CD4-positive, alpha-beta T cell (primary cell): ENCODE data around the gene COL5A1. TPM values are rescaled to one million over a fixed set of nuclear protein-coding genes. Genes with fewer than 3 reads are reported as not detected.

ENCODE experiments used
- ATAC-seq: fragments of 200-7000 bp; cut with Tn5 transposase; one replicate; pipeline ENCODE4 v1.10.0; 2022; ENCODE audit warnings: mild to moderate bottlenecking; ENCODE audit not compliant: poor library complexity
- CTCF ChIA-PET: fragments of 350-600 bp; sonication (Branson Sonifier 250); formaldehyde crosslinking; loops from one replicate; lab custom pipeline; 2021; ENCODE audit warnings: antibody characterized with exemption, inconsistent platforms; lab: Charles Lee
- POLR2A ChIA-PET: fragments of 350-600 bp; sonication (Branson Sonifier 250); formaldehyde crosslinking; loops from one replicate; lab custom pipeline; 2021; ENCODE audit warnings: antibody characterized with exemption, inconsistent platforms; lab: Charles Lee
- DNase-seq, 14 experiments: peaks; one replicate each; pipeline ENCODE4 v3.0.0-alpha.2; 2013 to 2020; ENCODE audit warnings: mixed read lengths in 2 of 14
- H3K27ac ChIP-seq, 2 donors: one replicate each; pipeline versions ENCODE4 v1.5.1 to v1.7.0; 2013; ENCODE audit warnings: low read length in 2 of 2, low read depth in 1 of 2, mild to moderate bottlenecking in 1 of 2
- H3K27me3 ChIP-seq, 2 experiments: 1 replicate in 1 of 2; 2 replicates in 1 of 2; pipeline versions ENCODE4 v1.6.1 to v1.7.0; 2013; ENCODE audit warnings: low read length in 2 of 2, control low read depth in 1 of 2, mild to moderate bottlenecking in 1 of 2, moderate library complexity in 1 of 2; ENCODE audit not compliant: insufficient read depth in 2 of 2, control insufficient read depth in 1 of 2
- H3K36me3 ChIP-seq: one replicate; pipeline ENCODE4 v1.6.1; 2013; ENCODE audit warnings: low read length, control low read depth; ENCODE audit not compliant: insufficient read depth
- H3K4me1 ChIP-seq: one replicate; pipeline ENCODE4 v1.6.1; 2013; ENCODE audit warnings: low read length, control low read depth; ENCODE audit not compliant: insufficient read depth
- H3K4me3 ChIP-seq: one replicate; pipeline ENCODE4 v1.5.1; 2013; ENCODE audit warnings: mild to moderate bottlenecking, low read length, moderate library complexity
- H3K9me3 ChIP-seq, 2 experiments: 1 replicate in 1 of 2; 2 replicates in 1 of 2; pipeline versions ENCODE4 v1.6.1 to v1.7.0; 2013; ENCODE audit warnings: low read length in 2 of 2, mild to moderate bottlenecking in 2 of 2, control low read depth in 1 of 2, moderate library complexity in 1 of 2; ENCODE audit not compliant: control insufficient read depth in 1 of 2, insufficient read depth in 1 of 2
- H3K27ac Mint-ChIP-seq: one replicate; pipeline ENCODE4 v1.8.0; 2020; ENCODE audit warnings: mixed read lengths
- H3K27me3 Mint-ChIP-seq: one replicate; pipeline ENCODE4 v1.8.0; 2021; ENCODE audit warnings: mixed read lengths
- H3K36me3 Mint-ChIP-seq: one replicate; pipeline ENCODE4 v1.8.0; 2021; ENCODE audit warnings: low read depth, mixed read lengths
- H3K4me1 Mint-ChIP-seq: one replicate; pipeline ENCODE4 v1.8.0; 2021; ENCODE audit warnings: low read depth, mixed read lengths
- H3K4me3 Mint-ChIP-seq: one replicate; pipeline ENCODE4 v1.8.0; 2020; ENCODE audit warnings: mild to moderate bottlenecking, mixed read lengths
- H3K9me3 Mint-ChIP-seq: one replicate; pipeline ENCODE4 v1.8.0; 2020; ENCODE audit warnings: mixed read lengths
- intact Hi-C, 2 experiments: fragments of 100-400 bp; cut with DNase I in 1 of 2; cut with micrococcal nuclease in 1 of 2; formaldehyde crosslinking; loops; one replicate each; pipeline versions ENCODE4 v1.15.1 to v1.9.0; 2023 to 2025; cut with DNase I, micrococcal nuclease
- total RNA-seq, 174 experiments: library from RNA in 2 of 174; stranded (reverse) in 2 of 174; gene quantifications; one replicate each; pipeline ENCODE4 v1.2.3 and lab custom pipeline; 2021 to 2026
- TF ChIP-seq, protein P1 (sequence below): fragments of 200-600 bp; IDR thresholded peaks from one replicate; pipeline ENCODE4 v1.8.0; 2022; ENCODE audit warnings: antibody characterized with exemption, mild to moderate bottlenecking

Gene COL5A1
- total RNA-seq, 2 experiments from 2014 or later: 0.41 to 0.50 TPM

- Mint-ChIP-seq H3K4me3 (no peak overlapping the region), H3K36me3 (no peaks in the 10 kb centered on the region), H3K9me3 (no peaks in the 10 kb centered on the region), H3K27me3 (no peaks in the 10 kb centered on the region), H3K4me1 (no peaks in the 10 kb centered on the region), H3K27ac (no peak overlapping the region)
- CTCF ChIA-PET: no interaction called here
- POLR2A ChIA-PET: no interaction called here
- H3K4me3 ChIP-seq: no peak overlapping the region
- TF ChIP-seq, protein P1, sequence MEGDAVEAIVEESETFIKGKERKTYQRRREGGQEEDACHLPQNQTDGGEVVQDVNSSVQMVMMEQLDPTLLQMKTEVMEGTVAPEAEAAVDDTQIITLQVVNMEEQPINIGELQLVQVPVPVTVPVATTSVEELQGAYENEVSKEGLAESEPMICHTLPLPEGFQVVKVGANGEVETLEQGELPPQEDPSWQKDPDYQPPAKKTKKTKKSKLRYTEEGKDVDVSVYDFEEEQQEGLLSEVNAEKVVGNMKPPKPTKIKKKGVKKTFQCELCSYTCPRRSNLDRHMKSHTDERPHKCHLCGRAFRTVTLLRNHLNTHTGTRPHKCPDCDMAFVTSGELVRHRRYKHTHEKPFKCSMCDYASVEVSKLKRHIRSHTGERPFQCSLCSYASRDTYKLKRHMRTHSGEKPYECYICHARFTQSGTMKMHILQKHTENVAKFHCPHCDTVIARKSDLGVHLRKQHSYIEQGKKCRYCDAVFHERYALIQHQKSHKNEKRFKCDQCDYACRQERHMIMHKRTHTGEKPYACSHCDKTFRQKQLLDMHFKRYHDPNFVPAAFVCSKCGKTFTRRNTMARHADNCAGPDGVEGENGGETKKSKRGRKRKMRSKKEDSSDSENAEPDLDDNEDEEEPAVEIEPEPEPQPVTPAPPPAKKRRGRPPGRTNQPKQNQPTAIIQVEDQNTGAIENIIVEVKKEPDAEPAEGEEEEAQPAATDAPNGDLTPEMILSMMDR: no peak
- no peaks in the 10 kb centered on the region for H3K9me3 ChIP-seq
- H3K36me3 ChIP-seq: no peaks in the 10 kb centered on the region
- ATAC-seq: no peak
- H3K27me3 ChIP-seq: no peaks in the 10 kb centered on the region
- DNase-seq: no peak
- intact Hi-C loops: no loop called here
- no peaks in the 10 kb centered on the region for H3K4me1 ChIP-seq
- no peak overlapping the region for H3K27ac ChIP-seq
These were observed 146.3 kb downstream of the COL5A1 start for GRCh38 chr9:134787601-134788531.

GRCh38 chr9:134789168-134789567 is 147.6 kb downstream of the COL5A1 start:
- ATAC-seq (no peak), DNase-seq (no peak)
- H3K9me3 ChIP-seq: no peaks in the 10 kb centered on the region
- no peaks in the 10 kb centered on the region for H3K4me1 ChIP-seq
- no peak overlapping the region for H3K4me3 ChIP-seq
- H3K27me3 ChIP-seq: no peaks in the 10 kb centered on the region
- intact Hi-C loops: no loop called here
- Mint-ChIP-seq H3K4me1 (no peaks in the 10 kb centered on the region), H3K27me3 (no peaks in the 10 kb centered on the region), H3K9me3 (no peaks in the 10 kb centered on the region), H3K4me3 (no peak overlapping the region), H3K27ac (no peak overlapping the region), H3K36me3 (no peaks in the 10 kb centered on the region)
- no peak overlapping the region for H3K27ac ChIP-seq
- TF ChIP-seq, protein P1: no peak
- H3K36me3 ChIP-seq: no peaks in the 10 kb centered on the region
- CTCF ChIA-PET: no interaction called here
- POLR2A ChIA-PET: no interaction called here

GRCh38 chr9:134791009-134791408 is 149.4 kb downstream of the COL5A1 start:
- POLR2A ChIA-PET: no interaction called here
- Mint-ChIP-seq H3K27me3 (peaks cover 4% of the 10 kb centered on the region), H3K36me3 (no peaks in the 10 kb centered on the region), H3K4me3 (no peak overlapping the region), H3K4me1 (no peaks in the 10 kb centered on the region), H3K9me3 (no peaks in the 10 kb centered on the region), H3K27ac (no peak overlapping the region)
- Histone ChIP-seq H3K4me1 (no peaks in the 10 kb centered on the region), H3K9me3 (no peaks in the 10 kb centered on the region), H3K27me3 (no peaks in the 10 kb centered on the region), H3K36me3 (no peaks in the 10 kb centered on the region), H3K4me3 (no peak overlapping the region), H3K27ac (no peak overlapping the region)
- TF ChIP-seq, protein P1: no peak
- intact Hi-C loops: no loop called here
- CTCF ChIA-PET: no interaction called here
- no peak for DNase-seq
- no peak for ATAC-seq
